ENCODE data around the gene LMF1. TPM values are rescaled to one million over a fixed set of nuclear protein-coding genes. Genes with fewer than 3 reads are reported as not detected.

LMF1 gene
- total and polyA plus RNA-seq, 2 donors (not counting 1 experiment from before 2014, with no cell fraction given), result 36.4 to 63.2 TPM

DNA sequence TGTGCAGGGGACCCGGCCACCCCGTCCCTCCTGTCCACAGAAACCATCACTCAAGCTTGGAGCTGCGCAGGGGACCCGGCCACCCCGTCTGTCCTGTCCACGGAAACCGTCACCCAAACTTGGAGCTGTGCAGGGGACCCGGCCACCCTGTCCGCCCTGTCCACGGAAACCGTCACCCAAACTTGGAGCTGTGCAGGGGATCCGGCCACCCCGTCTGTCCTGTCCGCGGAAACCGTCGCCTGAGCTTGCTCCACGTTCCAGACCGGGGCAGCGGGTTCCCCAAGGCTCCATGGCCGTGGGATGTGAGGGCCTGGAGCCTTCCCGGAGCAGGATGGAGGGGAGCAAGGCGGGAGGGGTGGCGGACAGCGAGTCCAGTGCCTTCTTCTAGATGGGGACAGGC, 36.0 kb upstream of the LMF1 start:
- DNase-seq (no peak), ATAC-seq (ENCODE audit: low read depth) (no peak)
- Mint-ChIP-seq H3K4me1 (no peaks in the 10 kb centered on the region), H3K27ac (no peak overlapping the region), H3K4me3 (no peak overlapping the region), H3K9me3 (ENCODE audit: insufficient read depth) (no peaks in the 10 kb centered on the region), H3K27me3 (peaks cover 7% of the 10 kb centered on the region)
- Histone ChIP-seq H3K27ac (ENCODE audit: low read length in 2 of 2) (no peak overlapping the region), H3K4me3 (ENCODE audit: control extremely low read depth in 1 of 5, extremely low read depth in 1 of 5, insufficient read depth in 1 of 5, low read depth in 2 of 5, low read length in 4 of 5) (no peak overlapping the region), H3K27me3 (replicated peaks in 1 of 4; ENCODE audit: control extremely low read depth in 1 of 4, control insufficient read depth in 3 of 4, insufficient read depth in 4 of 4, low read length in 3 of 4) (peaks cover 0 to 2% (median 0%) of the 10 kb centered on the region in 4 experiments), H3K4me2 (replicated peaks; ENCODE audit: low read depth, low read length, poor library complexity, severe bottlenecking) (no peak overlapping the region), H3K9ac (ENCODE audit: low read length) (no peak overlapping the region), H4K20me1 (ENCODE audit: control insufficient read depth, insufficient read depth, low read length, poor library complexity, severe bottlenecking) (no peaks in the 10 kb centered on the region), H3K9me3 (ENCODE audit: control extremely low read depth in 1 of 3, control insufficient read depth in 2 of 3, insufficient read depth in 1 of 3, low read length in 2 of 3) (no peaks in the 10 kb centered on the region), H3K36me3 (replicated peaks in 1 of 2; ENCODE audit: control extremely low read depth in 1 of 2, control insufficient read depth in 1 of 2, extremely low read depth in 1 of 2, insufficient read depth in 2 of 2, low read length in 1 of 2) (no peaks in the 10 kb centered on the region), H2AFZ (ENCODE audit: insufficient read depth, low read depth, low read length, poor library complexity, severe bottlenecking) (no peak overlapping the region), H3K79me2 (ENCODE audit: control insufficient read depth, insufficient read depth, low read length) (no peaks in the 10 kb centered on the region), H3K4me1 (ENCODE audit: control insufficient read depth in 2 of 2, insufficient read depth in 2 of 2, low read length in 2 of 2) (peaks cover 0 to 7% of the 10 kb centered on the region in 2 donors)
- ChIA-PET CTCF (no interaction called here), POLR2A (no interaction called here)
- intact Hi-C loops (cut with micrococcal nuclease), result no loop called here
- no peak for TF ChIP-seq EZH2 (IDR thresholded peaks at IDR 0.05; ENCODE audit: borderline replicate concordance, insufficient read depth, low read depth, low read length, poor library complexity, severe bottlenecking)
- TF ChIP-seq, protein P1, sequence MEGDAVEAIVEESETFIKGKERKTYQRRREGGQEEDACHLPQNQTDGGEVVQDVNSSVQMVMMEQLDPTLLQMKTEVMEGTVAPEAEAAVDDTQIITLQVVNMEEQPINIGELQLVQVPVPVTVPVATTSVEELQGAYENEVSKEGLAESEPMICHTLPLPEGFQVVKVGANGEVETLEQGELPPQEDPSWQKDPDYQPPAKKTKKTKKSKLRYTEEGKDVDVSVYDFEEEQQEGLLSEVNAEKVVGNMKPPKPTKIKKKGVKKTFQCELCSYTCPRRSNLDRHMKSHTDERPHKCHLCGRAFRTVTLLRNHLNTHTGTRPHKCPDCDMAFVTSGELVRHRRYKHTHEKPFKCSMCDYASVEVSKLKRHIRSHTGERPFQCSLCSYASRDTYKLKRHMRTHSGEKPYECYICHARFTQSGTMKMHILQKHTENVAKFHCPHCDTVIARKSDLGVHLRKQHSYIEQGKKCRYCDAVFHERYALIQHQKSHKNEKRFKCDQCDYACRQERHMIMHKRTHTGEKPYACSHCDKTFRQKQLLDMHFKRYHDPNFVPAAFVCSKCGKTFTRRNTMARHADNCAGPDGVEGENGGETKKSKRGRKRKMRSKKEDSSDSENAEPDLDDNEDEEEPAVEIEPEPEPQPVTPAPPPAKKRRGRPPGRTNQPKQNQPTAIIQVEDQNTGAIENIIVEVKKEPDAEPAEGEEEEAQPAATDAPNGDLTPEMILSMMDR (IDR thresholded peaks at IDR 0.05), result no peak
- WGBS (ENCODE audit: insufficient coverage), result 94% methylated on average over 24 of the region's 25 CpGs

DNA sequence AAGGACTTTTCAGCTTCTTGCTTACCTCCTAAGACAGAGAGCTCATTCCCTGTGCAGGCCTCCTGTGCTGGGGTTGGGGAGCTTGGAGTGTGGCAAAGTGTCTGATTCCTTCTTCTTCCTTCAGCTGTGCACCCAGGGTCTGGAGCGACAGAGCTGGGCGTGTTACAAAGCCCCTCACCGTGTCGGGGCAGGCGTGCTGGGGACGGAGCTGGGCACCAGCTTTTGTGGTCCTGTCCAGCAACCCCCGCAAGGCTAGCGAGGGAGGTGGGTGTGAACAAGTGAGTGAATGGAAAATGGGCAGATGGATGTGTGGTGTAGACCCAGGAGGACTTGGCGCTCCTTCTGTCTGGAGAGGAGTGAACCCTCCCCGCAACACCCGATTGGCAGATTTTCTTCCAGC, 34.5 kb upstream of the LMF1 start:
- H3K79me2 ChIP-seq (ENCODE audit: control insufficient read depth, insufficient read depth, low read length), result no peaks in the 10 kb centered on the region
- Mint-ChIP-seq H3K27me3 (peaks cover 7% of the 10 kb centered on the region), H3K4me3 (no peak overlapping the region), H3K4me1 (no peaks in the 10 kb centered on the region), H3K27ac (no peak overlapping the region), H3K9me3 (ENCODE audit: insufficient read depth) (no peaks in the 10 kb centered on the region)
- intact Hi-C loops (cut with micrococcal nuclease), result no loop called here
- ChIA-PET CTCF (no interaction called here), POLR2A (no interaction called here)
- no peaks in the 10 kb centered on the region for H3K36me3 ChIP-seq (replicated peaks in 1 of 2; ENCODE audit: control extremely low read depth in 1 of 2, control insufficient read depth in 1 of 2, extremely low read depth in 1 of 2, insufficient read depth in 2 of 2, low read length in 1 of 2)
- H4K20me1 ChIP-seq (ENCODE audit: control insufficient read depth, insufficient read depth, low read length, poor library complexity, severe bottlenecking), result no peaks in the 10 kb centered on the region
- WGBS (ENCODE audit: insufficient coverage), result 97% methylated on average over 10 of the region's 11 CpGs
- H3K27ac ChIP-seq (ENCODE audit: low read length in 2 of 2), result no peak overlapping the region
- no peak overlapping the region for H2AFZ ChIP-seq (ENCODE audit: insufficient read depth, low read depth, low read length, poor library complexity, severe bottlenecking)
- H3K4me1 ChIP-seq (ENCODE audit: control insufficient read depth in 2 of 2, insufficient read depth in 2 of 2, low read length in 2 of 2), result peaks cover 0 to 7% of the 10 kb centered on the region in 2 donors
- no peak overlapping the region for H3K9ac ChIP-seq (ENCODE audit: low read length)
- ATAC-seq (ENCODE audit: low read depth) (no peak), DNase-seq (no peak)
- no peak overlapping the region for H3K4me2 ChIP-seq (replicated peaks; ENCODE audit: low read depth, low read length, poor library complexity, severe bottlenecking)
- H3K4me3 ChIP-seq (ENCODE audit: control extremely low read depth in 1 of 5, extremely low read depth in 1 of 5, insufficient read depth in 1 of 5, low read depth in 2 of 5, low read length in 4 of 5), result no peak overlapping the region
- peaks cover 0 to 2% (median 0%) of the 10 kb centered on the region in 4 experiments for H3K27me3 ChIP-seq (replicated peaks in 1 of 4; ENCODE audit: control extremely low read depth in 1 of 4, control insufficient read depth in 3 of 4, insufficient read depth in 4 of 4, low read length in 3 of 4)
- TF ChIP-seq EZH2 (IDR thresholded peaks at IDR 0.05; ENCODE audit: borderline replicate concordance, insufficient read depth, low read depth, low read length, poor library complexity, severe bottlenecking), result no peak
- TF ChIP-seq, protein P1 (IDR thresholded peaks at IDR 0.05), result no peak
- H3K9me3 ChIP-seq (ENCODE audit: control extremely low read depth in 1 of 3, control insufficient read depth in 2 of 3, insufficient read depth in 1 of 3, low read length in 2 of 3), result peaks cover 0 to 3% (median 0%) of the 10 kb centered on the region in 3 donors

Data from B cell (primary cell).